ENCODE measurements around the gene PIGO.
A peak's percentile ranks its signal among the peaks of the same experiment; 100 is the strongest.

Gene PIGO

DNA sequence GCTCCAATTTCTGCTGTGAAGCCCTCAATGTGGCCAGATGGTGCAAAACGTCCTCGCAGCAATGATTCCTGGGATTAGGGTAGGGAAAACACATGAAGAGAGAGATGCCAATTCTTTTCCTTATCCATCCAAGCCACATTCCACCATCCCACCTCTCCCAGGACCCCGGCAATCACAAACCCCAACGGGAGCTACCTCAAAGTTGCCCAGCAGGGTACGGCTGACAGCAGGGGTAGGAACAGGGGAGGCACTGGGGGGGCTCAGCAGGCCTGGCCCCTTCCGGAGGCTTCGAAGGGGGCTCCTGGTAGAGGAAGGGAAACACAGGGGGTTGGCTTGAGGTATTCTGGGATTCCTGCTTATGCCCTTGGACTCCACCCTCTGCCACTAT lies 9.9 kb upstream of the PIGO start:
- no peak for DNase-seq (ENCODE audit: low read depth, low spot score)

DNA sequence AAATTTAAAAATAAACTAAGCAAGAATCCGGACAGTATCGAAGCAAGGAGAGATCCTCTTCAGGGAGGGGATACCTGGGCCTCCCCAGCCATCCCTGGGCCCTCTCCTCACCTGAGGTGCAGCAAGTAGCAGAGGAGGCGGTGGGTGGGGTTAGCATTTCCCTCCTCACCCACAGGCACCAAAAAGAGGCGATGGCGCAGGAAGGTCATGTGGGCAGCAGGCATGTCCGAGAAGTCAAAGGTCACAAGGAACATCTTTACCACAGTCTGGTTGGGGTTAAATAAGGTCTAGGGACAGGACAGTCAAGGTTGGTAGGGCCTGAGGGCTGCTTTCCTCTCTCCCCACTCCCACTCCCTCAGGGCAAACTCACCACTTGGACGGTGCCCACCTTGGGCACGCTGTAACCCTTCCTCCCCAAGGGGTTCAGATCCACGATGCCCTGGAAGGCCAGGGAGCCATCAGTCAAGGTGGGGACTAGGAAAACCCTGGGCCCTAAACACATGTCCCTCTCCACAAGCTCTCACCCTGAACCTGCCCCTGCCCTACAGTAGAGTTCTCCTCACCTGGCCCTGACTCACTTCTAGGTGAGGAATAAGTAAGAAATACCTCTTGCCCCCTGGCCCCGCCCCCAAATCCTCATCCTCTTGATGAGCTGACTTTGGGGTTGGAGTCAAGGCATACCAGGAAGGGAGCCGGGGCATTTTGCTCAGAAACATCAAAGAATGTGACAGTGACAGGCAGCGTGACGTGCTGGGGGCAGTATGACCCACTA lies 9.4 kb upstream of the PIGO start:
- DNase-seq (ENCODE audit: low read depth, low spot score) = no peak

GRCh38 chr9:35105126-35105525 lies 8.7 kb upstream of the PIGO start:
- DNase-seq (ENCODE audit: low read depth, low spot score) = no peak

DNA sequence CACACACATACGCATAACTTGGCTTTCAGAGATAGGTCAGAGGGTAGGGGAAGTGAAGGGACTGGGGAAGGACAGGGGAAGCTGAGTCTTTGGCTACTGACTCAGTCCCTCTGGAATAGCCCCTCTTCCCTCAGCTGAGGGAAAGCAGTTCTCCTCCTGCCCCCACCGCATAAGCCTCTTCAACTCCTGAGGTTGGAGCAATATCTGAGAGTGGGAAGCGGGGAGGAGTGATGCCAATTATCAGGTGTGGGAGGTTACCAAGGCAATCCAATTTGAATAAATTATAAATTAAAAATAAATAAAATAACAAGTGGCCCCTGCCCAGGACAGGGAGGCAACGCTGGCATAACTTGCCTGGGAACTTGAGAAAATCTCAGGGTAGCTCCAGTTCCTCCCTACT lies 8.2 kb upstream of the PIGO start:
- no peak for DNase-seq (ENCODE audit: low read depth, low spot score)

GRCh38 chr9:35103660-35104191 lies 7.3 kb upstream of the PIGO start:
- no peak for DNase-seq (ENCODE audit: low read depth, low spot score)

DNA sequence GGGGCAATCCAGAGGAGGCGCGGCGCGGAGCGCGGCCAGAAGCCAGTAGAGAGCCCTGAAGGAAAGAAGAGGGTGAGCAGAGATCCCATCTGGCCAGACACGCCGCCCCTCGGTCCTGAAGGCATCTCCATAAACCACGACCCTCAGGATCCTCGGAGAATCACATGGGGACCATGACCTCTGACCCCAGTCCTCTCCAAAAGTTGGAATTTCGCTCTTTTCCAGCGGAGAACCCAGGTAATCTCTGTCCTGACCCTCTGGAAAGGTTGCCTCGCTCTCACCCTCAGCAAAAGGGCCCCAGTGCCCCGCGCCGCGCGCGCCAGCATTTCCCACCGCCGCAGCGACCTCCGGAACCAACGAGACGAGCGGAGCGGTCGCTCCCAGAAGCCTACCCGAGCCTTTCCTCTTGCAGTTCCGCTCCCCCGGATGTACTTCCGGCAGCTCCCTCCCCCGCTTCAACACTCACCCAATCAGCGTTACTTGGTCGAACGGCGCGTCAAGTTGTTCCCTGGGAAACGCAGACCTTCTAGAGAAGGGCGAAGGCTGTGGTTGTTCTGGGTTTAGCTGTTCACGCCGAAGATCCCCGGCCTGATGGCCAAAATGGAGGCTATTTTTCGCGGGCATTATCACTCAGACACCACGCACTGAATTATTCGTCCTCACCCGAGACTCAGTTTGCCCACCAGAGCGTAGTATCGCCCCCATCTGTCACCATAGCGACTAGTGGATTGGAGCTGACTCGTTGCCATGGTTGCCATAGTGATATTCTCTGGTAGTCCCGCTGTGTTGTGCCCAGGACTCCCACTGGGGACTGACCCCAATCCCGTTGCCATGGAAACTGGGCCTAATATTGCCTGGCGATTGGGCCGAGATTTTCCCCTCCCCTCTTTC lies 6.6 kb upstream of the PIGO start, which contains the start of gene STOML2:
STOML2 (minus strand) TSS at position 363 of the 891 bp plus-strand sequence; CDS start at position 326, 37 bp downstream.
- DNase-seq (ENCODE audit: low read depth, low spot score) = peak; percentile 97

GRCh38 chr9:35102465-35102768 lies 6.0 kb upstream of the PIGO start:
- no peak for DNase-seq (ENCODE audit: low read depth, low spot score)

GRCh38 chr9:35097573-35097972 lies 1.2 kb upstream of the PIGO start:
- DNase-seq (ENCODE audit: low read depth, low spot score) = no peak

GRCh38 chr9:35091536-35091935 lies 4.9 kb downstream of the PIGO start:
- DNase-seq (ENCODE audit: low read depth, low spot score) = no peak

- DNase-seq (ENCODE audit: low read depth, low spot score) = no peak
Observed at GRCh38 chr9:35089434-35089833, 7.0 kb downstream of the PIGO start.

DNA sequence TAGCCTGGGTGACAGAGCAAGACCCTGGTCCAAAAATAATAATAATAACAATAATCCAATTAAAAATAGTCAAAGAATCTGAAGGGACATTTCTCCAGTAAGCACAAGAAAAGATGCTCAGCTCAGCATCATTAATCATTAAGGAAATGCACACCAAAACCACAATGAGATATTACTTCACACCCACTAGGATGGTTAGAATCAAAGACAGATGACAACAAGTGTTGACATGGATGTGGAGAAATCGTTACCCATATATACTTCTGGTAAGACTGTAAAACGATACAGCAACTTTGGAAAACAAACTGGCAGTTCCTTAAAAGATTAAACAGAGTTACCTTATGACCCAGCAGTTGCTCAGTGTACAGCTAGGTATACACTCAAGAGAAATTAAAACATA lies 11.3 kb downstream of the PIGO start:
- no peak for DNase-seq (ENCODE audit: low read depth, low spot score)

DNA sequence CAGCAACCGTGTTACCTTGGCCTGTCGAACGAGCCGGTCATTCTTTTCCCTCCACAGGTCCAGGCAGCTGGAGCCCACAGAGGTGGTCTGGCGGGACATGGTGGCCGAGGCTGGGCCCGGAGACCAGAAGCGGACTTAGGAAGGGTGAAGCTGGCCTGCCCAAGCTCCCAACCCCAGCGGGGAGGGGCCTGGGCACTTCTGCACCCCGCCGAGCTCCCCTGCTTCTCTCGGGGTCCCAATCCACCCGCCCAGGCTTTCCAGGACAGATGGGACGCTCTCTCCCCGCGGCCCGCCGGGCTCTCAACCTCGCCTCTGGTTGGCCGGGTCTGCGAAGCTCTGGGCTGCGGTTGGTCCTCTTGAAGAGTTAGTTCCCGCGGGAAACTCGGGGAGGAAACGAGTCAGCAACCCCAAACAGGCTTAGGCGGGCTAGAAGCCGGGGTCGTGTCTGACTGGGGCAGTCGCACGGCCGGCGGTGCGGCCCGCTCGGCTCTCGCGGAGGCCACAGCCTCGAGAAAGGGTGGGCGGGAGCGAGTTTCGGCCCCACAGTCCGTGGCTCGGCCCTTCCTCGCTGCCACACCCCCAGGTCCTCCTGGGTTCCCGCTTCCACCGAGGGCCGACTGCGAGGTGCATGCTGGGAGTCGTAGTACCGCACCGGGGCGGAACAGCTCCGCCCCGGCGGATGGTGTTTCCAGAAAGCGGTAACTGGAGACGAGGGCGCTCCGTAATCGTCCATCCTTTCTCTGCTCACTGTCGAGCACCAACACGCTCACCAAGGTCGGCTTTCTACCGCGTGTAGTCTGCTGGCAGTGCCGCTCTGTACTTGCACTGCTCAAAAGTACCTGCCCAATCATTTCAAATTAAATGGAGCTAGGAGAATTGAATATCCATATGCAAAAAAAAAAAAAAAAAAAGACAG lies 16.7 kb downstream of the PIGO start, which contains the start of gene FANCG:
FANCG (minus strand) TSS at position 517 of the 916 bp plus-strand sequence; CDS start at position 99, 418 bp downstream.
- peak; percentile 96 for DNase-seq (ENCODE audit: low read depth, low spot score)

DNA sequence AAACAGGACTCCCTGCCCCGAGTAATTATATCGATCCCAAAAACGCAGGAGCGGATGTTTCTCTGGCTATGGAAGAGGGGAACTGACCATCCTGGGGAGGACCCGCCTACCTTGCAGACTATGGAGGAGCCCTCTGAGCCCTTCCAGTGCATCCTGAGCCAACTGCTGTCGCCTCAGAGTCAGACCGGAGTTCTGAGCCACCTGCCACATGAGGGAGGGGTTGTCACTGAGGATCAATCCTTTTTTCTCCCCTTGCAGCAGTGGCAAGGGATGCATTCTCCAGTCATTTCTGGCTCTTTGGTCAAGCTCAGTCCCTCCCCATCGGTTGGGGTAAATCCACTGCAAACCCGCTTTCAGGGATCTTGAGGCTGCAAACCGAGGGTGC lies 17.4 kb downstream of the PIGO start:
- no peak for DNase-seq (ENCODE audit: low read depth, low spot score)

DNA sequence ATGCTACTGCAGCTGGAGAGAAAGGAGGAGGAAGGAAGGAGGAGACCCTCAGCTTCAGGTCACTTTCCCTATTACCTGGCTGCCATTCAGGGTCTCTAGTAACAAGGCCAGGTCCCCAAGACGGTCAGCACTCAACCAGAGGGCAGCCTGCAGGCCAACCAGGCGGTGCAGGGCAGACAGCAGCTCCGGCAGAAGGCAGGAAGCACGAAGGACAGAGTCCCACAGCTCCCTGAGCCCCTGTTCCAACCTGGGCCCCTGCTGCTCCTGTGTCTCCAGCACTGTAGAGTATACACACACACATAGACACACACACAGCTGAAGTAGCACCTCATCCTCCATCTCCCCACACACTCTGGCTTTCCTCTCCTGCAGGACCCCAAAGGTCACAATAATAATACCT lies 18.3 kb downstream of the PIGO start:
- DNase-seq (ENCODE audit: low read depth, low spot score) = no peak

DNA sequence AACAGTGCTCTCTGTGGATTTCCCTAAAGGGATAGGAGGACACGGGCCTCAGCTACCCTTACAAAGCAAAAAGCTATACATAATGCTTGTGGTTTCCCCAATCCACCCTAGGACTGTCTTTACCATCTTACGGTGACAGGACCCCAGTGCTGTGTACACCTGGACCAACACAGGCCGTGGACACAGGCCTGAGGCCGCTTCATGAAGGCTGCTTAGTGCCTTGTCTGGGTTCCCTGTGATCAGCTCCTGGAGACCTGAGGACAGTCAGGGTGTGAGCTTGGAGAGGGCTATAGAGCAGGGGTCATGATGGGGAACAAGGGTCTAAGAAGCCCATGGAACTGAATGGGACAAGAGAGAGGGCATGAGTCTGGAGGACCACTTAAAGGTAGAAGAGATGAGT lies 19.5 kb downstream of the PIGO start:
- no peak for DNase-seq (ENCODE audit: low read depth, low spot score)

DNA sequence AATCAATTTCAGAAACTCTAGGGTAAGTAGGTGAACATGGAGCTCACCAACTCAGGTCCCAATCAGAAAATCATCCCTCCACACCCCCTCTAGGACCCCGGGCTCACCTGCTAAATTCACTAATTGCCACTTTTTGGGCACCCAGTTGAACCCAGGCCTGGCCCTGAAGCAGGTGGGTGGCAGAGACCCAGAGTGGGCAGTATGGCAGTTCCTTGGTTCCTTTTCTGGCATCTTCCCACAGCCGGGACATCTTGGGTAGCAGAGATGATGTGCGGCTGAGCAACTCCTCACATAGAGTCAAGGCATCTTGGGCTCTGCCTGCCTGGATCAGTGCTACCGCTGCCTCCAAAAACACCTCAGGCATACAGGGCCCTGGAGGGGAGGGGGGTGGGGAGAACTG lies 21.0 kb downstream of the PIGO start:
- DNase-seq (ENCODE audit: low read depth, low spot score) = no peak

- no peak for DNase-seq (ENCODE audit: low read depth, low spot score)
Observed at GRCh38 chr9:35074791-35075190, 21.6 kb downstream of the PIGO start.

GRCh38 chr9:35074141-35074540 lies 22.2 kb downstream of the PIGO start:
- no peak for DNase-seq (ENCODE audit: low read depth, low spot score)

DNA sequence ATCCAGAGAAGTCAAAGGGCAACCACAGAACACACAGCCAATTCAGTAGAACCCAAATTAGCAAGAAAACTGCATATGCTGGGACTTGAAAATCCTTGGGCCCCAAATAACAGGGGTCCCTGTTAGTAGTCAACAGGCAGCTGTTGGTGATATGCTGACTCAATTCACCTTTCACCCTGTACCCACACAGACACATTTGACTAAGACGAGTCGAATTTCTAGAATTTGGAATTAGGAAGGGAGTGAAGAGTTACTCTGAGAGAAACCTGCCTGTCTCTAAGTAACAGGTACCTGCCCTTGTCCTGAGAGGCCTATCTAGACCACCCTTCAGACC lies 23.1 kb downstream of the PIGO start:
- DNase-seq (ENCODE audit: low read depth, low spot score) = no peak

DNA sequence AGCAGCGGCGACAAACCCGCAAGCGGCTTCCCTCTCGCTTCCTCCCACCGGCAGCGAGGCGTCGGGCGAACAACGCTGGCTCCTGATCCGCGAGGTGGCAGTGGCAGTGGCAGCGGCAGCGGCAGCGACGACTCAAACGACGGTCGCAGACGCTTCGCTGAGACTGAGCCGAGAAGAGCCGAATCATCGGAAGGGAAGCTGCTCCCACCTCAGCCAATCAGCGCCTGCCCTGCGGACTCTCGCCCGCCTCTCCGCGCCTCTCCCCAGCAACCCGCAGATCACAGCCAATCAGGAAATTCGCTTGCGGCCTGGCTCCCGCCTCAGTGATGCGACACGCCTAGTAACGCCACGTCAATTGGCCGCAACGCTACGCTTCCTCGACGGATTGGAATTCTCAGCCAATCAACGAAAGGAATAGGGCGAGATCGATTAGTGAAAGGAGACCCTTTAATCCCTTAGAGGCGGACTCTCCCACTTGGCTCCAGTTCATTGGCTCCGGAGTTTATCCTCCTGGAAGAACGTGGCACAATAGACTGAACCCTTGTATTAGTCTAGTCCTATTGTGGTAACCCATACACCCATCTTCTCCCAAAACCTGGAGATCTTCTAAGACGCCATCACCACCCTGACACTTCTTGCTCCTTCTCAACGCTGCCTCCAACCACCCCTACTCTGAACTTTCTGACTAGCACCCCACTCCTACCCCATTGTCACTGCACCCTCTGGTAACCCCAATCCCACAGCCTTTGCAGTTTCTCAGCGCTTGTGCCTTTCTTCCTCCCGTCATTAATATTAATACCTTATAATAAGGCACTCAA lies 23.7 kb downstream of the PIGO start, which contains the start of gene VCP:
VCP (minus strand) TSS at position 165 of the 818 bp plus-strand sequence. CDS start 272 bp downstream, outside the sequence.
- DNase-seq (ENCODE audit: low read depth, low spot score) = peak; percentile 100

All from ELF-1 (cell line).